AG10803 (cell line): ENCODE data around the gene TNP1.

Source experiments
- DNase-seq: peaks from one replicate; pipeline ENCODE4 v3.0.0; 2010; ENCODE audit warnings: low read depth
- H3K4me3 ChIP-seq: 2 replicates; pipeline ENCODE4 v1.5.1; 2011; ENCODE audit warnings: mild to moderate bottlenecking, low read length, control low read depth
- TF ChIP-seq, protein P1 (sequence below): conservative IDR thresholded peaks from 2 replicates; pipeline ENCODE4 v1.5.1; 2011; ENCODE audit warnings: mild to moderate bottlenecking, low read length, control low read depth, inconsistent platforms

The TNP1 gene

DNA sequence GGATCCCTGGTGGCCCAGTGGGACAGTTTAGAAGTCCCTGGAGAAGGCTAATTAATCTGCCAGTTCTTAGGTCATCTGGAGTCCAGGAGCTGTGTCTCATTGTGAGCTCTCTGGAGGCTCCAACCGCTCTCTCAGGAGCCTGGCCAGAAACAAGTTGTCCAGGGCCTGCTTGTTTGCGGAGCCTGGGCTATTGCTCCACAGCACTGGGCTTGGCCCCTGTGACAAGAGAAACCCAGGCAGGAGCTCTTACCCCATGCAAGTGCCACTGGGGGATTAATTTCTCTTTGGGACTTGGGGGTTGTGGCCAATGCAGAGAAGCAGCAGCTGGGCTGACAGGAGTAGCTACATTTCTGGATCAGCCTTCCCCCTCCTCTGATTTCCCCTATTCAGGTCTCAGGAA is 24.5 kb upstream of the TNP1 start:
- DNase-seq = no peak
- H3K4me3 ChIP-seq = no peak overlapping the region
- TF ChIP-seq, protein P1, sequence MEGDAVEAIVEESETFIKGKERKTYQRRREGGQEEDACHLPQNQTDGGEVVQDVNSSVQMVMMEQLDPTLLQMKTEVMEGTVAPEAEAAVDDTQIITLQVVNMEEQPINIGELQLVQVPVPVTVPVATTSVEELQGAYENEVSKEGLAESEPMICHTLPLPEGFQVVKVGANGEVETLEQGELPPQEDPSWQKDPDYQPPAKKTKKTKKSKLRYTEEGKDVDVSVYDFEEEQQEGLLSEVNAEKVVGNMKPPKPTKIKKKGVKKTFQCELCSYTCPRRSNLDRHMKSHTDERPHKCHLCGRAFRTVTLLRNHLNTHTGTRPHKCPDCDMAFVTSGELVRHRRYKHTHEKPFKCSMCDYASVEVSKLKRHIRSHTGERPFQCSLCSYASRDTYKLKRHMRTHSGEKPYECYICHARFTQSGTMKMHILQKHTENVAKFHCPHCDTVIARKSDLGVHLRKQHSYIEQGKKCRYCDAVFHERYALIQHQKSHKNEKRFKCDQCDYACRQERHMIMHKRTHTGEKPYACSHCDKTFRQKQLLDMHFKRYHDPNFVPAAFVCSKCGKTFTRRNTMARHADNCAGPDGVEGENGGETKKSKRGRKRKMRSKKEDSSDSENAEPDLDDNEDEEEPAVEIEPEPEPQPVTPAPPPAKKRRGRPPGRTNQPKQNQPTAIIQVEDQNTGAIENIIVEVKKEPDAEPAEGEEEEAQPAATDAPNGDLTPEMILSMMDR = no peak

DNA sequence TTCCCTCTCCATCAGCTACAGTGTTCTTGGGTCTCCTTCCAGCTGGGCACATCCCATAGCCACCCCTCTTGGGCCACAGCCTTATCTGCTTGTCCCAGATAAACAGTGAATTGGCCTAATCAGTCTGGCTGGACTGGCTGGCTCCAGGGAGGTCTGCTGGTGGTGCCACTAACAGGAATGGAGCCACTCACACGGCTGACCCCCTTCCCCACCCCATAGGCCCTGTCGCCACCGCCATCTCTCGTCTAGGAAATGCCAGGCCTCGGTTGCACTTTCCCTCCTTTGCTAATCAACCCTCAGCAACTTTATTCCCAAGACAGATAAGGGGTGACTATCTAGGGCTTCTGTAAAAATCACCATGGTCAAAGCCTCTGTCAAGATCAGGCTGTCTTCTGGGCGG is 23.0 kb upstream of the TNP1 start:
- TF ChIP-seq, protein P1 = no peak
- no peak for DNase-seq
- H3K4me3 ChIP-seq = no peak overlapping the region

DNA sequence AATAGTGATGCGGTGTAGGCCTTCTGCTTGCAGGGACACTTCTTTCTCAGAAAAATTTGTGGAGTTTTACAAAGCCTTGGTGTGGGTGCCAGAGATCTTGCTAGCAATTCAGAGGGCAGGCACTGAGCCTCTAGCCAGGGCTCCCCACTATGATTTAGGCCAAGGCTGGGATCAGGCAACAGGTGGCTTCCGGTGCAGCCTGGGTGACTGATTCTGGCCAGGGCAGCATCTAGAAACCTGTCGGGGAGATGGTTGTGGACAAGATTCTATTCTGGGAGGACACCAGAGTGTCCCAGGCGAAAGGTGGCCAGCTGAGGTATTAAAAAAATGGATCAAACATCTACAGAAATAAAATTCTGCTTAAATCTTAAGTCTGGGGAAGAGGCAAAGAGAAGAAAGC is 21.5 kb upstream of the TNP1 start:
- DNase-seq = no peak
- TF ChIP-seq, protein P1 = no peak
- no peak overlapping the region for H3K4me3 ChIP-seq

DNA sequence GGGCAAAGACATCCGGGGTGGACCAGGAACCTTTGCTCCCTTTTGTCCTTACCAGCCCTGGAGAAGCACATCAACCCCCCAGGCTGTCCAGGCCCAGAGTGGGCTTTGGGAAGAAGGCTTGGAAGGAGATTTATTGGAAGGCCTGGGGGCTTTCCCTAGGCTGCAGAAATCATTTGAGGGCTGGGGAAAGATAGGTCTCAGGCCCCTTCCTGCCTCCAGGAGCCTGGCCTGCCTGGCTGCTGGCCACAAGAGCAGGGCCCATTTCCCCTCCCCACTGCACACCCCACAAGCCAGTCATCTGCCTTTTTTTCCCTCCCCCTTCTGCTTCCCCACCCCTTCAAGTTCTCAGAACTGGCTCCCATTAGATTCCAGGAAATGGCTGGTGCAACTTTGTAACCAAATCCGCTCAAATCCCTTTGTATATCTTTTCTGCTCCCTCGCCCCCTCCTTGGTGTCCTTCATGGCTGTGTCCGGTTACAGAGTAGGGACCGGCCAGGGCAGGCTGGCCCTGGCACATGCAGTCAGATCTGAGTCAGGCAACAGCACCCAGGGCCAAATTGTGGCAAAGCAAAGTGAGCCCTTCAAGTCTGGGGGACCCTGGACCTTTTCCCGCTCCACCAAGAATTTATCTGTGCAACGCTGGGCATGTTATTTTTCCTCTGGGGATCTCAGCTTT is 20.8 kb upstream of the TNP1 start:
- peak; percentile 20 for DNase-seq

DNA sequence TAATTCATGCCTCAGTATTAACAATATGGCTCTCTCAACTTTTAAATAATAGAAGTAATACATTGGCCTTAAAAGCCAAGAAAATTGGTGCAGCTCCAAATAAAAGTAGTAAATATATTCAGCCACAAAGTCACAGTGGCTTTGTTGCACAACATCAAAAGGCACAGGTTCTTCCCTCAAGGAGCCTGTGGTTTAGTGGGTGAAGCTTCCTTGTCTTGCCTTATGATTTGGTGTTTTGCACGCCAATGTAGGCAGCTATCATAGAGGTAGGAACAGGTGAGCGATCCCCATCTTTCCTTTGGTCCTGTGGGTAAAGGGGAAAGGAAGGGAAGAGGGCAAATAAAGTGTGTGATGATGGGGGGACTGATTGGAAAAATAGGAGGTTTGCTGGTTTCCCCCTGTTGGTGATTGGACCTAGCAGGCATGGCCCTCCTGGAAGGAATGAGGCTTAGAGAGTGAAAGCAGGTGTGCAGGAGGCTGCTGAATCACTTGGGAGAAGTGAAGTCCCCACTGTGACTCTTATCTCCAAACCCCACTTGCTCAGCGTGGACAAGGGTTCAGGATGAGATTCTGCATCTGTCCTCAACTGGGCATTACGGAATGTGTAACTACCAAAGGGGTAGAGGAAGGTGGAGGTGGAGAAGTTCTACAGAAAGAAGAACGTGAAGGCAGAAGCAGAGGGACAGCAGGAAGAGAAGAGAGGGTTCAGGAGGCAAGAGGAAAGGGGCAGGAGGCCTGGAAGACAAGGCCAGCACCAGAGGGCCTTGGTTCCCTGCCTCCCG is 20.1 kb upstream of the TNP1 start:
- no peak for DNase-seq

More for the DNA sequence above, 20.8 kb upstream of the TNP1 start:
- no peak overlapping the region for H3K4me3 ChIP-seq
- TF ChIP-seq, protein P1 = no peak

DNA sequence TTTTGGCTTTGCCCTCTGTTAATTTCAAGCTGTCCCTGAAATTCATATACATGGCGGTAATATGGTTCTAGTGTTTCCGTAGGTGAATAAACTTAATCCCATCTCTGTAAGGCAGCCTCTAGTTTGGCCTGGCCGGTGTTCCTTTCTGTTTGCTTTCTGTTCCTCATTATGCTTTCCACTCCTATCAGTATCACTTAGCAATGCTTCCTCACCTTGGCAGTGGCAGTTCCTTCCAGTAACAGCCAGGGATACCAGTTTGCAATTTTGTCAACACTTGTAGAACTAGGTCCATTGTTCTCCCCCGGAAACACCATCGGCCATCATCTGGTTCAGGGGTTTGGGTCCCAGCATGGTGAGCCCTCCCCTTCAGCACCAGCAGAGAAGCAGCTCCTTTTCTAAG is 18.2 kb upstream of the TNP1 start:
- no peak overlapping the region for H3K4me3 ChIP-seq
- no peak for DNase-seq
- TF ChIP-seq, protein P1 = no peak

More for the DNA sequence above, 20.1 kb upstream of the TNP1 start:
- H3K4me3 ChIP-seq = no peak overlapping the region
- TF ChIP-seq, protein P1 = no peak

DNA sequence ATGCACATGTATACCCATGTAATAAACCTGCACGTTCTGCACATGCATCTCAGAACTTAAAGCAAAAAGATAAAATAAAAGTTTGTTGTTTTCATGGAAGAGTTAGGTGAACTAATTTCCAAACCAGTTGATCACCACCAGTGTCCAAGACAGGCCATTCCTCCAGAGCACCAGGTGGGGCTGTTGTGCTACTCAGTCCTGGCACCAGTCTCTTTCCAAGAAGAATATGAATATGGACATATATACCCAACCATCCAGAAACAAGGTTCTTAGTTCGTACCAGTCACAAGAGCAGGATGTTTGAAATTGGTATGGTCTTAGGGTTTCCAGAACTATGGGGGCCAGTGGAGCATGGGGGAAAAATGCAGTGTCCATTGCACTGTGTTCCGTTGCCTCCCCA is 17.2 kb upstream of the TNP1 start:
- TF ChIP-seq, protein P1 = no peak
- DNase-seq = no peak
- no peak overlapping the region for H3K4me3 ChIP-seq
